Mesenchymal stem cell (in vitro differentiated cells and primary cell): ENCODE results near the gene CFAP299.

Experiments used
- DNase-seq: peaks from one replicate; pipeline ENCODE4 v3.0.0-alpha.2; 2013
- H2AFZ ChIP-seq: one replicate; pipeline ENCODE4 v1.6.1; 2013; ENCODE audit warnings: low read depth, mild to moderate bottlenecking, control low read depth, inconsistent platforms, low read length, moderate library complexity
- H2AK5ac ChIP-seq: 2 replicates; pipeline ENCODE4 v1.6.1; 2013; ENCODE audit warnings: low read length, moderate library complexity, mild to moderate bottlenecking, inconsistent platforms; ENCODE audit not compliant: severe bottlenecking
- H2BK120ac ChIP-seq: one replicate; pipeline ENCODE4 v1.6.1; 2013; ENCODE audit warnings: low read depth, mild to moderate bottlenecking, inconsistent platforms, low read length, moderate library complexity
- H2BK12ac ChIP-seq, 2 experiments: one replicate each; pipeline ENCODE4 v1.6.1; 2013; ENCODE audit warnings: inconsistent platforms in 2 of 2, low read length in 2 of 2, mild to moderate bottlenecking in 2 of 2, moderate library complexity in 2 of 2, control low read depth in 1 of 2
- H2BK15ac ChIP-seq: one replicate; pipeline ENCODE4 v1.6.1; 2013; ENCODE audit warnings: mild to moderate bottlenecking, low read depth, inconsistent platforms; ENCODE audit not compliant: poor library complexity, severe bottlenecking
- H2BK5ac ChIP-seq: 2 replicates; pipeline ENCODE4 v1.6.1; 2013; ENCODE audit warnings: low read depth, mild to moderate bottlenecking, low read length, control low read depth, inconsistent platforms; ENCODE audit not compliant: poor library complexity, severe bottlenecking
- H3K14ac ChIP-seq, 2 experiments: one replicate each; pipeline ENCODE4 v1.6.1; 2013; ENCODE audit warnings: inconsistent platforms in 2 of 2, low read length in 2 of 2, control low read depth in 1 of 2, mild to moderate bottlenecking in 1 of 2, moderate library complexity in 1 of 2
- H3K18ac ChIP-seq, 2 experiments: one replicate each; pipeline ENCODE4 v1.6.1; 2013; ENCODE audit warnings: inconsistent platforms in 2 of 2, low read length in 2 of 2, control low read depth in 1 of 2, low read depth in 1 of 2, mild to moderate bottlenecking in 1 of 2
- H3K23ac ChIP-seq, 2 experiments: one replicate each; pipeline ENCODE4 v1.6.1; 2013; ENCODE audit warnings: inconsistent platforms in 2 of 2, low read length in 2 of 2, mild to moderate bottlenecking in 2 of 2, moderate library complexity in 2 of 2, control low read depth in 1 of 2
- H3K27ac ChIP-seq: 2 replicates; pipeline ENCODE4 v1.5.1; 2013; ENCODE audit warnings: mild to moderate bottlenecking, moderate library complexity, low read length, control low read depth, inconsistent platforms; ENCODE audit not compliant: poor library complexity, severe bottlenecking
- H3K27me3 ChIP-seq, 2 experiments: 2 replicates each; pipeline versions ENCODE4 v1.6.1 to v1.7.0; 2013; ENCODE audit warnings: low read length in 2 of 2, mild to moderate bottlenecking in 2 of 2, moderate library complexity in 2 of 2, control low read depth in 1 of 2, inconsistent platforms in 1 of 2; ENCODE audit not compliant: control insufficient read depth in 1 of 2, insufficient read depth in 1 of 2
- H3K36me3 ChIP-seq, 2 experiments: 2 replicates each; pipeline versions ENCODE4 v1.6.1 to v1.7.0; 2013; ENCODE audit warnings: low read length in 2 of 2, control low read depth in 1 of 2, inconsistent platforms in 1 of 2, low read depth in 1 of 2, mild to moderate bottlenecking in 1 of 2; ENCODE audit not compliant: insufficient read depth in 2 of 2, control insufficient read depth in 1 of 2
- H3K4ac ChIP-seq, 2 experiments: one replicate each; pipeline ENCODE4 v1.6.1; 2013; ENCODE audit warnings: inconsistent platforms in 2 of 2, low read length in 2 of 2, mild to moderate bottlenecking in 2 of 2, moderate library complexity in 2 of 2, control low read depth in 1 of 2, low read depth in 1 of 2
- H3K4me1 ChIP-seq: 2 replicates; pipeline ENCODE4 v1.6.1; 2013; ENCODE audit warnings: low read depth, low read length, control low read depth; ENCODE audit not compliant: control insufficient read depth, insufficient read depth
- H3K4me2 ChIP-seq: 2 replicates; pipeline ENCODE4 v1.6.1; 2013; ENCODE audit warnings: low read length, mild to moderate bottlenecking, inconsistent platforms; ENCODE audit not compliant: poor library complexity, severe bottlenecking
- H3K4me3 ChIP-seq, 2 experiments: 2 replicates each; pipeline versions ENCODE4 v1.5.1 to v1.7.0; 2013; ENCODE audit warnings: low read length in 2 of 2, mild to moderate bottlenecking in 2 of 2, control low read depth in 1 of 2, low read depth in 1 of 2; ENCODE audit not compliant: insufficient read depth in 1 of 2
- H3K79me1 ChIP-seq: replicated peaks from 2 replicates; pipeline ENCODE4 v1.6.1; 2013; ENCODE audit warnings: mild to moderate bottlenecking, control low read depth, low read length, inconsistent platforms; ENCODE audit not compliant: poor library complexity, severe bottlenecking
- H3K9ac ChIP-seq: 2 replicates; pipeline ENCODE4 v1.7.0; 2013; ENCODE audit warnings: mild to moderate bottlenecking, low read length, moderate library complexity
- H3K9me3 ChIP-seq: 2 replicates; pipeline ENCODE4 v1.7.0; 2013; ENCODE audit warnings: mild to moderate bottlenecking, low read length; ENCODE audit not compliant: control insufficient read depth
- H4K8ac ChIP-seq: one replicate; pipeline ENCODE4 v1.6.1; 2013; ENCODE audit warnings: inconsistent platforms, mild to moderate bottlenecking, low read length, moderate library complexity
- H4K91ac ChIP-seq: one replicate; pipeline ENCODE4 v1.6.1; 2013; ENCODE audit warnings: mild to moderate bottlenecking, low read length, inconsistent platforms
- WGBS: methylation state at CpG from one replicate; pipeline ENCODE4 v1.1.7; 2013; ENCODE audit warnings: mixed read lengths; 5-methylcytosine and 5-hydroxymethylcytosine counted together

The CFAP299 gene

GRCh38 chr4:80948141-80948540, 612.6 kb downstream of the CFAP299 start:
- Histone ChIP-seq H4K8ac (no peak overlapping the region), H3K18ac (no peak overlapping the region), H2AFZ (no peak overlapping the region), H3K9ac (no peak overlapping the region), H3K27ac (no peak overlapping the region), H3K14ac (no peak overlapping the region), H2BK12ac (no peak overlapping the region), H3K23ac (no peak overlapping the region), H3K27me3 (no peaks in the 10 kb centered on the region), H2BK5ac (no peak overlapping the region), H2AK5ac (no peak overlapping the region), H3K9me3 (no peaks in the 10 kb centered on the region), H3K4me2 (no peak overlapping the region), H3K4ac (no peak overlapping the region), H3K4me1 (peaks cover 3% of the 10 kb centered on the region), H3K79me1 (no peaks in the 10 kb centered on the region), H3K4me3 (no peak overlapping the region), H3K36me3 (no peaks in the 10 kb centered on the region), H2BK15ac (no peak overlapping the region), H2BK120ac (no peak overlapping the region), H4K91ac (no peak overlapping the region)
- WGBS, result 49% methylated on average over 1 of the region's 1 CpG
- DNase-seq, result no peak

GRCh38 chr4:80948995-80949394, 613.5 kb downstream of the CFAP299 start:
- Histone ChIP-seq H3K9me3 (no peaks in the 10 kb centered on the region), H3K18ac (no peak overlapping the region), H2BK5ac (no peak overlapping the region), H4K8ac (no peak overlapping the region), H3K79me1 (no peaks in the 10 kb centered on the region), H3K36me3 (no peaks in the 10 kb centered on the region), H2AK5ac (no peak overlapping the region), H3K4me1 (peaks cover 3% of the 10 kb centered on the region), H2BK15ac (no peak overlapping the region), H3K4ac (no peak overlapping the region), H2BK12ac (no peak overlapping the region), H3K27me3 (no peaks in the 10 kb centered on the region), H3K14ac (no peak overlapping the region), H2AFZ (no peak overlapping the region), H3K9ac (no peak overlapping the region), H3K23ac (no peak overlapping the region), H3K4me2 (no peak overlapping the region), H3K27ac (no peak overlapping the region), H4K91ac (no peak overlapping the region), H2BK120ac (no peak overlapping the region), H3K4me3 (no peak overlapping the region)
- DNase-seq, result no peak

- H3K4me3 ChIP-seq, result no peak overlapping the region
- no peak for DNase-seq
- no peaks in the 10 kb centered on the region for H3K36me3 ChIP-seq
- WGBS, result 100% methylated on average over 1 of the region's 3 CpGs
- no peak overlapping the region for H2AK5ac ChIP-seq
- no peak overlapping the region for H2BK120ac ChIP-seq
- H2BK5ac ChIP-seq, result no peak overlapping the region
- no peak overlapping the region for H4K91ac ChIP-seq
- no peak overlapping the region for H3K27ac ChIP-seq
- H3K9me3 ChIP-seq, result no peaks in the 10 kb centered on the region
- no peak overlapping the region for H2AFZ ChIP-seq
- H3K23ac ChIP-seq, result no peak overlapping the region
- no peak overlapping the region for H3K4me2 ChIP-seq
- H3K9ac ChIP-seq, result no peak overlapping the region
- no peaks in the 10 kb centered on the region for H3K27me3 ChIP-seq
- no peaks in the 10 kb centered on the region for H3K4me1 ChIP-seq
- no peak overlapping the region for H2BK12ac ChIP-seq
- no peak overlapping the region for H3K14ac ChIP-seq
- H3K18ac ChIP-seq, result no peak overlapping the region
- no peaks in the 10 kb centered on the region for H3K79me1 ChIP-seq
- no peak overlapping the region for H3K4ac ChIP-seq
- H4K8ac ChIP-seq, result no peak overlapping the region
- no peak overlapping the region for H2BK15ac ChIP-seq
Observed at GRCh38 chr4:80956421-80956820, 620.9 kb downstream of the CFAP299 start.

GRCh38 chr4:80963051-80963450, 627.5 kb downstream of the CFAP299 start:
- H3K4me3 ChIP-seq, result no peak overlapping the region

More at GRCh38 chr4:80963051-80963450, 627.5 kb downstream of the CFAP299 start:
- no peak overlapping the region for H2AK5ac ChIP-seq
- H3K23ac ChIP-seq, result no peak overlapping the region
- no peak overlapping the region for H2AFZ ChIP-seq
- H3K4me1 ChIP-seq, result no peaks in the 10 kb centered on the region
- H2BK5ac ChIP-seq, result no peak overlapping the region
- H3K36me3 ChIP-seq, result no peaks in the 10 kb centered on the region
- no peaks in the 10 kb centered on the region for H3K79me1 ChIP-seq
- no peak overlapping the region for H3K4ac ChIP-seq
- no peaks in the 10 kb centered on the region for H3K9me3 ChIP-seq
- H2BK12ac ChIP-seq, result no peak overlapping the region
- H4K8ac ChIP-seq, result no peak overlapping the region
- H3K18ac ChIP-seq, result no peak overlapping the region
- H4K91ac ChIP-seq, result no peak overlapping the region
- no peak overlapping the region for H3K14ac ChIP-seq
- H3K9ac ChIP-seq, result no peak overlapping the region
- no peak overlapping the region for H2BK15ac ChIP-seq
- no CpG with 5 or more reads among the region's 2 CpGs for WGBS
- no peak for DNase-seq
- H3K27ac ChIP-seq, result no peak overlapping the region
- no peak overlapping the region for H2BK120ac ChIP-seq
- no peaks in the 10 kb centered on the region for H3K27me3 ChIP-seq
- H3K4me2 ChIP-seq, result no peak overlapping the region
